GM18526 (cell line): Measurements from ENCODE around the gene TSPAN4.
A peak's percentile ranks its signal among the peaks of the same experiment; 100 is the strongest.

ENCODE experiments used
- POLR2A ChIP-seq: IDR thresholded peaks from 3 replicates; pipeline ENCODE4 v1.6.1; 2011; ENCODE audit not compliant: insufficient read length; ENCODE audit errors: extremely low read depth

The TSPAN4 gene

DNA sequence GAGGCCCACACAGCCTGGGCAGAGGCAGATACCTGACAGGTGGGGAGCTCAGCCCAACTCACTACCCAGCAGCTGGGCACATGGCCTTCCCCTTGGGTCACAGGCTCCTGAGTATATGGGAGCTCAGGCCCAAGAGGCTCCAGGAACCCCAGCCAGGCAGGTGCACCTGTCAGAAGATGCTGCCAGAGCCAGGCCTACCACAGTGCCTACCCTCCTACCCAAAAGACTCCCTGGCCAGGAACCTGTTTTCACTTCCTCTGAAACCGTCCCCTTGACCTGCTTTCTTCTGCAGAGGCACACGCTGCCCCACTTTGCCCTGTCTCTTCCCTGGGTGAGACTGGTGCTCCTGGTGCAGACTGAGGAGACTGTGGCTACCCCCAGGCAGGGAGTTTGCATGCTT, 65.0 kb downstream of the TSPAN4 start:
- no peak for TF ChIP-seq POLR2A

DNA sequence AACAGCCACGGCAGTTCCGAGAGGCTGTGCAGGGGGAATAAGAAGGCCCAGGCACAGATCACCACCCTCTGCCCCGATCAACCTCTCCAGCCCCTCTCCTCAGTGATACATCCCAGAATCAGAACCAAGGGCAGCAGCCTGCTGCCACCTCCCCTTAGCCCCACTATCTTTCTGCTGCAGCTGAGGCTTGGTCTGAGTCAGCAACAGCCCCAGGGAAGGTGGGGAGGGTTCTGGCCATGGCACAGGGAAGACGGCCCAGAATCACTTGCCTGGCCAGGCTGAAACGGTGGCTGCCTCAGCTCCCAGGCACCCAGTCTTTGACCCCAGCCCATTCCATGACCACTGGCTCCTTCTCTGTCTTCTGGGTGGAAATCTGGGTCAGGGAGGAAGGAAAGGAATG, 65.6 kb downstream of the TSPAN4 start:
- no peak for TF ChIP-seq POLR2A

DNA sequence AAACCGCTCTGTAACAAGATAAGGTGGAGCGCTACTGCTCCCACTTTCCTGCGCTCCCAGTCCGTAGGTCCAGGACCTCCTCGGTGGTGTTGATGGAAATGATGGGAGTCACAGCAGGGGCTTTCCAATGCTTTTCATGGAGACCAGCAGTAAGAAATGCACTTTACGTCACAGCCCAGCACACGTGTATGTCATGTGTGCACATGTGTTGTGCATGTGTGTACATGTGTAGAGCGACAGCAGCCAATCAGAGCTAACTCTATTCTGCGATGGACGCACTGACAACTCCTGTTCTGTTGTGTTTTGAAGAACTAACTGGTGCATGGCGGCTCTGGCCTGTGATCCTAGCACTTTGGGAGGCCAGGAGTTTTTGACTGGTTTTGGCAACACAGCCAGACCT, 66.8 kb downstream of the TSPAN4 start:
- no peak for TF ChIP-seq POLR2A

DNA sequence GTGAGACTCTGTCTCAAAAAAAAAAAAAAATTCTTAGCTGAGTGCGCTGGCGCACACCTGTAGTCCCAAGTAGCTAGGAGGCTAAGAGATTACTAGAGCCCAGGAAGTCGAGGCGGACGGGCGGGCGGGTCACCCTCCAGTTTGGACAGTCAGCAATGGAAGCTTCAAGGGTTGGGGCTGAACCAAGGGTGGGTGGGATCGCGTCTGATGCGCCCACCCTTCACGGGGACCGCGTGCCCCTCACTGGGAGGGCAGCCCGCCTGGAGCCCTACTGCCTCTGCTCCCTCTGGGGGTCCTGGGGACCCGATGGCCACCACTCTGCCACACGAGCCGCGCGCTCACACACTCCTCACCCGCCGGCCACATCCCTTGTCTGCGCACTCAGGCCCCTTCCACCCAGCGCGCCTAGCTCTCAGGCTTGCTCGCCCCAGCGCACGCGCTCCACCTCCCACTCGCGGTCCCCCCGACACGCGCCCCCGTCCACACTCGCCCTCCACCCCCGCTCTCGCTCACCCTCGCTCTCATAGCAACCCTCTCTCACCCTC, 67.5 kb downstream of the TSPAN4 start:
- TF ChIP-seq POLR2A: no peak

DNA sequence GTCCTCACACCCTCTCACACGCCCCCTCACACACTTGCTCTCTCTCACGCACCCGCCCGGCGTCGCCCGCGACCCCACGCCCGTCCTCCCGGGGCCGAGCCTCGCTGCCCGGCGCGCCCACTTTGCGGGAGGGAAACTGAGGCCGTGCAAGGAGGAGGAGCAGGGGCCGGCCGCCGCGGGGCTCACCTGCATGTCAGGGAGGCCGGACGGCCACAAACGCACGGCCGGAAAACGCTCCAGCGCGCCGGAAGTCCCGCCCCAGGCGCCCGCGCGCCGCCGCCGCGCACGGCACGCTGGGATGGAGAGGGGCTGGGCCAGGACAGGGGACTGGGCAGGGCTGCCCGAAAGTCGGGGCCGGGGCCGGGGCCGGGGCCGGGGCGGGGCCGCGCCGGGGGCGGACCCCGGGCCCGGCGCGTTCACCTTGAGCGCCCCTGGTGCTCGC, 68.0 kb downstream of the TSPAN4 start, which contains the start of gene CHID1:
TSS of gene CHID1 (minus strand) at position 222 of the 442 bp plus-strand sequence. CDS start 5,994 bp downstream, outside the sequence.
- peak; percentile 64 for TF ChIP-seq POLR2A

DNA sequence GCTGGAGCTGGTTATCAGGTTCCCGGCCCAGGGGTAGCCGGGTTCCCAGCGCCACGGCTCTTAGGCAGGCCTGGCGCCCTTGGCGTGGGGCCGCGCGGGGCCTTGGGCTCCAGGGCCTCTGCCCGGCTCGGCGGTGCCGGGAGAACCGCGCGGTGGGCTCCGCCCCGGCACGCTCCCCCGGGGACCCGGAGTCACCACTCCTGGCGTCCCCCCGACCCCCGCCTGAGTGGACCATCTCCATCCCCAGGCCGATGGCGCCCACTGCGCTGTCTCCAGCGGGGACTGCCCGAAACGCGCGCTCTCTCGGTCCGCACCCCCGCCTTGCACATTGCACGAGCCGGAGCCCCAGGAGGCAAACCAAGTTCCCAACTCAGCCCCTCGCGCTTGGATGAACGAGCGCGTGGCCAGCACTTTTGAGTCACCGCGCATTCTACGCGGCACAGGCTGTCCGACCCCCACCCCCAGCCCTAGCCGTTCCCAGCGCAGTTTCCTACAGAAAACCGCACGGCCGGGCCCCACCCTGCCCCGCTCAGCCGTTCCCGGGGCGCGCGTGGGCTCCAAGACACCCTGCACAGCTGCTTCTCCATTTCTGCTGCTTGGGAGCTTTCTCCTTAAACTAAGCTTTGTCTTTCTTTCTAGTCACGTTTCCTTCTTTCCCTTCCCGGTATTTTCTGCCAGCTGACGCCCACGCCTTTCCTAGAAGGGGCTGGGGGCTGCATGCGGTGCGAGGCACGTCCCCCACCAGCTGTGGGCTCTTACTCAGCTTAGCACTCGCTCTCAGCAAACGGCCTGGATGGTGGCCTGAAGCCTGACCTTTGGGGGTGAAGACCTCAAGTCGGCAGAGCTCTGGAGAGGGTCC, 68.6 kb downstream of the TSPAN4 start:
- peak; percentile 70 for TF ChIP-seq POLR2A

DNA sequence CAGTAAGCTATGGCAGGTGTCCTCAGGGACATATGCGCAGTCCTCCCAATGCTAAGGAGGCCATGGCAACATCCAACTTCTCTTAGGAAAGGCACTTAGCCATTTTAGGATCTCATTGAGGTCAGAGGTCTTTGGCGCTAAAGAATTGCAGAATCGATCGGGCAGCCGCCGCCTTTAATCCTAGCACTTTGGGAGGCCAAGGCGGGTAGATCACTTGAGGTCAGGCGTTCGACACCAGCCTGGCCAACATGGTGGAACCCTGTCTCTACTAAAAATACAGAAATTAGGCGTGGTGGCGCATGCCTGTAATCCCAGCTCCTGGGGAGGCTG, 69.2 kb downstream of the TSPAN4 start:
- no peak for TF ChIP-seq POLR2A

DNA sequence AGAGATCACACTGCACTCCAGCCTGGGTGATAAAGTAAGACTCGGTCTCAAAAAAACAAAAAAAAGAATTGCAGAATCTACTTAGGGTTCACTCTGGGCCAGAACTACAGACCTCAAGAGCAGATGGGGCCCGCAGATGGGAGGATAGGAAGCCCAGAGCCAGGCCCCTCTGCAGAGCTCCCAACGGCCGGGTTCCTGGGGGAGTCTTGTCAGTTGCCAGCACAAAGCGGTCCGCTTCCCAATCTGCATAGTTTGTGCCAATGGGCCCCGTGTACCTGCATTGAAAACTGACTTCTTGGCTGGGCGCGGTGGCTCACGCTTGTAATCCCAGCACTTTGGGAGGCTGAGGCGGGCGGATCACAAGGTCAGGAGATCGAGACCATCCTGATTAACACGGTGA, 69.6 kb downstream of the TSPAN4 start:
- no peak for TF ChIP-seq POLR2A

DNA sequence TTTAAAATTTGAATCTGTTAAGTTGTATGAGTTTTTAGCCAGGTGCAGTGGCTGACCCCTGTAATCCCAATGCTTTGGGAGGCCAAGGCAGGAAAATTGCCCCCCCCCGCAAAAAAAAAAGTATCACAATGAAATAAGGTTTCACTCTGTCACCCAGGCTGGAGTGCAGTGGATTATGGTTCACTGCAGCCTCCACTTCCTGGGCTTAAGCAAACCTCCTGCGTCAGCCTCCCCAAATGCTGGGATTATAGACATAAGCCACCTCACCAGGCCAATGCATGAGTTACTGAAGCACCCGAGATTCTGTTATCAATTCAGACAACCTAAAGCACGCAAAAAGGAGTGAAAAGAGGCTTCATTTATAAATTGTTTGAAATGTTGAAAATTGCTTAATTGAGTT, 70.4 kb downstream of the TSPAN4 start:
- no peak for TF ChIP-seq POLR2A

DNA sequence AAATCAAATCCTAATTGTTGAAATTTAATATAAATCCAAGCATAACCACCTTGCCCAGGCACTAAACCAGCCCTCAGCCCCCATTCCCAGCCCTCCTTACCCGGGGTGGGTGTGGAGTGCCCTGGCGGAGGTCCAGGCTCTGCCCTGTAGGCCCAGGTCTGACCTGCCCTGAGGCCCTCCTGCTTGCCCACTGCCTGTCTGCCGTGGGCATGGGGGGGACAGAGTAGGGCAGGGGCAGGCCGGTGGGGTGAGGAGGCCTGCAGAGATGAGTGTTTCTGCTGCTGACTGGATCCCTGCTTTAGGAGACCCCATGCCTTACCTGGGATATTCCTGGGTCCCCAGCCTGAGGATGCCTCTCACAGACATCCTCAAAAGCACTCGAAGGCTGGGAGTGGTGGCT, 71.6 kb downstream of the TSPAN4 start:
- no peak for TF ChIP-seq POLR2A

DNA sequence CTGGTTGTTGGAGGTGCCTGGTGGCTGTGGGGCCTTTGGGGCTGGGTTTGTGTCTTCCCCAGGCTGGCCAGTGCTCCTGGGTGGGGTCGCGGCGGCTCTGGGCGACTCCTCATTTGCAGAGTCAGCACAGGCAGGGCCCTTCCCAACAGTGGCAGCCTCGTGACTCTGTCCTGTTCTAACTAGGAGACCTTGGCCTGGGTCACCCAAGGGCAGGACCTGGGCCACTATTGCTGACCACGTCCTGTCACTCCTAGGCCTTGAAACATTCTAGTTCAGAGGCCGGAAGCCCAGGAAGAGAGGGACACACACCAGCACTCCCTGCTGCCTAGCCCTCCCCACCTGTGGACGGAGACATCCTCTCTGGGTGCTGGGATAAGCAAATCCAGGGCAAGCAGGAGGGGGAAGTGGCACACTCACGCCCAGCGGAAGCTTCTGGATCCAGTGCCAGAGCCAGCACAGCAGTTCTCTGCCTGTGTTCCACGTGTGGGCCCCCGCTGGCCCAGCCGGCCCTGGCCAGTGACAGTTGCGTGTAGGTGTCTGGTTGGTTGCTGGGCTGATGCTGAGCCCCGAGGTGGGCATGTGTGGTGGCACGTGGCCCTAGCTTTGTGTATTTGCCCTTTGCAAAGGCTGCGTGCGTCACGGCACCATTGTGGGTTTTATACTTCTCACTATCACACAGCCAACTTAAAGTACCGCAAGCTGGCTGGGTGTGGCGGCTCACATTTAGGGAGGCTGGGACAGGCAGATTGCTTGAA, 72.3 kb downstream of the TSPAN4 start:
- no peak for TF ChIP-seq POLR2A
